Right cardiac atrium (tissue), 5 donors: ENCODE measurements around the gene PLEKHN1. TPM values are rescaled to one million over a fixed set of nuclear protein-coding genes. Genes with fewer than 3 reads are reported as not detected.
A peak's percentile ranks its signal among the peaks of the same experiment; 100 is the strongest.
"Not testable (repeated sequence)": the region's sequence is repeated elsewhere in the genome, so short reads cannot be mapped to it uniquely, and the experiment has no call there.

Experiments
- ATAC-seq, 2 donors: fragments of 200-7000 bp; cut with Tn5 transposase; one replicate each; pipeline versions ENCODE4 v1.8.0 to v1.9.1; 2020; ENCODE audit warnings: moderate library complexity in 2 of 2, mild to moderate bottlenecking in 1 of 2
- DNase-seq, 3 donors: peaks; one replicate each; pipeline ENCODE4 v3.0.0-alpha.2; 2020
- H3K27ac ChIP-seq: one replicate; pipeline ENCODE4 v1.5.1; 2013; ENCODE audit warnings: mild to moderate bottlenecking, low read length, control low read depth, moderate library complexity
- H3K27me3 ChIP-seq: one replicate; pipeline ENCODE4 v1.6.1; 2013; ENCODE audit not compliant: control insufficient read depth, insufficient read depth
- H3K4me1 ChIP-seq: one replicate; pipeline ENCODE4 v1.6.1; 2013; ENCODE audit warnings: low read length; ENCODE audit not compliant: control insufficient read depth, insufficient read depth
- H3K4me3 ChIP-seq: one replicate; pipeline ENCODE4 v1.5.1; 2013; ENCODE audit warnings: low read length, control low read depth
- H3K9me3 ChIP-seq: one replicate; pipeline ENCODE4 v1.6.1; 2013; ENCODE audit warnings: low read length; ENCODE audit not compliant: control insufficient read depth
- WGBS: extraction: QIAGEN DNeasy Blood & Tissue Kit; methylation state at CpG from one replicate; pipeline ENCODE4 v1.1.7; 2013; 5-methylcytosine and 5-hydroxymethylcytosine counted together
- intact Hi-C, 4 donors: fragments of 100-400 bp; cut with DNase I; formaldehyde crosslinking; loops; one replicate each; pipeline versions ENCODE4 v1.11.0 to v1.14.0; 2022 to 2023
- polyA plus RNA-seq: library from polyadenylated mRNA; stranded (reverse); fragments of 200-250 nt; gene quantifications from one replicate; pipeline ENCODE4 v1.2.3, GENCODE V29; 2013
- total RNA-seq, 4 donors: library from RNA; stranded (reverse); fragmentation: NEBNext Ultra II Directional; extraction: Animal tissue kit (Norgen Biotek cat#: 25700); gene quantifications; one replicate each; pipeline ENCODE4 v1.2.1, GENCODE V29; 2021
- donor health status: healthy with polysubstance abuse.
- donor health status: DM: no; HTN: yes; CAD: no.
- donor health status: DM: no; HTN: no; CAD: no.
- donor health status: DM: no; HTN: yes; CAD: no; lungs with severe emphysema.
- donor health status: DM: yes; HTN: yes; CAD: no.

PLEKHN1 gene
- total and polyA plus RNA-seq, 5 donors: 0.14 to 0.41 TPM; not detected in 3

DNA sequence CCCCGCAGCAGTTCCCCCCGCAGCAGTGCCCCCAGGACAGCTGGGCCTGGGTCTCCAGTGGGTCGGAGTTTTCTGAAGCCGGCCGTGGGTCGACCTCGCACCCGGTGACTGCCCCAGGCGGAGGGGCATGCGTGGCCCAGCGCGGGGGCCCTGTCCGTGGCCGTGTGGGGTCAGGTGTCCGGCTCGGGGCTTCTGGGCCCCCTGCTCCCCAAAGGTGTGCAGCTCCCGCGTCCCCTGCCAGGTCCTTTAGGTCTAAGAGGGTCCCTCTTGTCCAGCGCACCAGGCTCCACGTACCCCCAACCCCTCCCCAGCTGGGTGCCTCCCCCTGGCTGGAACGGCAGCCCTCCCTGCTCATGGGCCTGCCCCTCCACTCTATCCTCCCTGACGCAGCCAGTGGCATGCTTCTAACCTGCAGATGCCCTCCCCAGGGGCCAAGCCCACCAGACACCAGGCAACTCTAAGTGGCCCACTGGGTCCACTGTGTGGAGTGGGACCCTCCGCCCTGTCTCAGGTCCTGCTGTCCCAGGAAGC, 39.6 kb downstream of the PLEKHN1 start:
- no peaks in the 10 kb centered on the region for H3K27me3 ChIP-seq
- DNase-seq: peak in 1 of 3 donors; percentile 19
- intact Hi-C loops: no loop called here
- no peak overlapping the region for H3K4me3 ChIP-seq
- no peaks in the 10 kb centered on the region for H3K9me3 ChIP-seq
- 54% methylated on average over 23 of the region's 23 CpGs for WGBS
- no peak for ATAC-seq
- H3K27ac ChIP-seq: no peak overlapping the region
- peaks cover 8% of the 10 kb centered on the region for H3K4me1 ChIP-seq

GRCh38 chr1:1006305-1007159, 40.2 kb downstream of the PLEKHN1 start:
- no peak overlapping the region for H3K4me3 ChIP-seq
- 79% methylated on average over 37 of the region's 37 CpGs for WGBS
- H3K4me1 ChIP-seq: peaks cover 8% of the 10 kb centered on the region
- no peak overlapping the region for H3K27ac ChIP-seq
- peak in 1 of 3 donors; percentile 43 for DNase-seq
- no peak for ATAC-seq
- H3K9me3 ChIP-seq: no peaks in the 10 kb centered on the region
- intact Hi-C loops: no loop called here
- H3K27me3 ChIP-seq: no peaks in the 10 kb centered on the region

- intact Hi-C loops: not testable (repeated sequence)
These were observed 43.8 kb downstream of the PLEKHN1 start for GRCh38 chr1:1010131-1010530.

GRCh38 chr1:1011396-1011949, 45.2 kb downstream of the PLEKHN1 start:
- intact Hi-C loops: no loop called here

More at GRCh38 chr1:1010131-1010530, 43.8 kb downstream of the PLEKHN1 start:
- ATAC-seq, H3K4me3 ChIP-seq, DNase-seq, H3K4me1 ChIP-seq, H3K9me3 ChIP-seq, H3K27me3 ChIP-seq, H3K27ac ChIP-seq: not testable (repeated sequence)
- WGBS: 90% methylated on average over 8 of the region's 8 CpGs

GRCh38 chr1:1012736-1013104, 46.4 kb downstream of the PLEKHN1 start:
- ATAC-seq, intact Hi-C loops, H3K9me3 ChIP-seq, H3K27me3 ChIP-seq, H3K4me1 ChIP-seq: not testable (repeated sequence)
- Histone ChIP-seq H3K4me3 (peak overlapping the region; percentile 78), H3K27ac (peak overlapping the region; percentile 85)
- peak in 1 of 3 donors; percentile 25 for DNase-seq
- 59% methylated on average over 13 of the region's 13 CpGs for WGBS

More at GRCh38 chr1:1011396-1011949, 45.2 kb downstream of the PLEKHN1 start:
- Histone ChIP-seq H3K27ac (no peak overlapping the region), H3K9me3 (no peaks in the 10 kb centered on the region), H3K4me3 (no peak overlapping the region), H3K27me3 (no peaks in the 10 kb centered on the region), H3K4me1 (no peaks in the 10 kb centered on the region)
- ATAC-seq: no peak
- peak in 2 of 3 donors; percentile 21 to 39 for DNase-seq
- WGBS: 80% methylated on average over 14 of the region's 14 CpGs

DNA sequence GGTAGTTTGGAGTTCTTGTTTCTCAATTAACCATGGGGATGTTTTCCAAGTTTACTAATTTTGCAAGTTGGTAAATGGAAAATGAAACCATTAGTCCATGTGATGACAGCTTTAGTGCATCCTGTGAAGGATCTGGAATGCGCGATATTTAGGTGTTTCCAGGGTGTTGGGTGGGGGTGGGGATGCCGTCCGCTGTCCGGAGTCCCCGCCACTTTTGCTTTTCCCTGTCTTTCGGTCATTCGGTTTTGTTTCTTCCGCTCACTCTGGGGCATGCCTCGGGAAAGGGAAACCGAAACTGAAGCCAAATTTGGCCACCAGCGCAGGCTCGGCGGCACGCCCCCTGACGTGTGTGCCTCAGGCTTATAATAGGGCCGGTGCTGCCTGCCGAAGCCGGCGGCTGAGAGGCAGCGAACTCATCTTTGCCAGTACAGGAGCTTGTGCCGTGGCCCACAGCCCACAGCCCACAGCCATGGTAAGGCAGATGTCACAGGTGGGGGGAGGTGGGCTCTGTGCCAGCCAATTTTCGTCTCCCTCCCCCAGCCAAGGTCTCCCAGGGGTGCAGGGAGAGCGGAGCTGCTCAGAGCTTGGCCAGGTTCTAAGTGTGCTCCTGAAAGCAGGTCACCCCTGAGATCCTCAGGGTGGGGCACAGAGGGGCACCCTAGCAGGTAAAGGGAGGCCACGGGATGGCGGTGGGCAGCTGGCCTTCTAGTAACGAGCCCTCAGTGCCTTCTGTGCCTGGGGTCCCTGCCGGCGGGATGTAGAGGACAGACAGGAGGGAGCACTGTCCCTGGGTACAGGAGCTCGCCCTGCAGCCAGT, 47.0 kb downstream of the PLEKHN1 start, which contains the start of gene ISG15:
Gene ISG15, plus strand, starts transcription at position 393 of the 817 bp plus-strand sequence. Its CDS starts 77 bp downstream, at position 470.
- no peaks in the 10 kb centered on the region for H3K27me3 ChIP-seq
- DNase-seq (peak; percentile 92 to 98 (median 95)), ATAC-seq (peak; percentile 93)
- WGBS: 4% methylated on average over 30 of the region's 30 CpGs
- intact Hi-C loops: no loop called here
- H3K27ac ChIP-seq: peak within 1 kb of the TSS; percentile 93
- H3K4me1 ChIP-seq: no peaks in the 10 kb centered on the region
- no peaks in the 10 kb centered on the region for H3K9me3 ChIP-seq
- H3K4me3 ChIP-seq: peak within 1 kb of the TSS; percentile 78

GRCh38 chr1:1013922-1014648, 47.8 kb downstream of the PLEKHN1 start:
- WGBS: 51% methylated on average over 41 of the region's 41 CpGs

DNA sequence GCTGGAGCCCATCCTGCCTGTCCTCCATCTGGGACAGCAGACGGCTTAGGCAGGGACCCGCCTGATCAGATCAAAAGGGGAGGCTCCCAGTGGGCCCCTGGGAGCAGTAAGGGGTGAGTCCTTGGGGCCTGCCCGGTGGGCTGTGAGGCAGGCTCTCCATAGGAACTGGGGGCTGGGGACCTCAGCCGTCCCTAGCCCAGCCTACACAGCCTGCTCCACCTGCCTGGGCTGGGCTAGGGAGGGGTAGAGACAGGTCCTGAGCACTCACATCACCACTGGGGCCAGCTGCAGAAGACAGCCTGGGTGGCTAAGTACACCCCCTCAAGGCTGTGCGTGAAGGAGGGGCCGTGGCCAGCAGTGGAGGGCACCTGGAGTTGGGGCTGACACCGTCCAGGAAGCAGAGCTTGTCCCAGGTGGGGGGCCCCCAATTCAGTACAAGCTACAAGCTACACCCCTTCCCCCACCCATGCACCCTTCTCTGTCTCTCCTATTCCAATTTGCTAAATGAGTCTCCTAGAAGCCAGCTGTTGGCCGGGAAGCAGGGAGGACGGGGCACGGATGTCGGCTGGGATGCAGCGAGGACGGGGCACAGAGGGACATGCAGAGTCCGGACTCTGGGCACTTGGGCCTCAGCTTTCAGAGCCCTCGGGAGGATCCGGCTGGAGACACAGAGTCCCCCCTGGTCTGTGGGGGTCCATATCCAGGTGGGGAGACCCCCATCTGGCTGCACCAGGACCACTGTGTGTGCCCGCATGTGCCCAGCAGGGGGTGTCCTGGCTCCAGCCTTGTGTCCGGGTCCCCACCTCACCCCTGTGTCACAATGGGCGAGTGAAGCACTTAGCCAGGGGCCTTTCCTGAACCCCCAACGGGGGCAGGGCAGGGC, 48.8 kb downstream of the PLEKHN1 start:
- intact Hi-C loops: no loop called here
- H3K27ac ChIP-seq: no peak overlapping the region
- H3K4me3 ChIP-seq: no peak overlapping the region
- no peaks in the 10 kb centered on the region for H3K27me3 ChIP-seq
- DNase-seq (peak; percentile 39 to 65 (median 48)), ATAC-seq (no peak)
- H3K4me1 ChIP-seq: no peaks in the 10 kb centered on the region
- 76% methylated on average over 20 of the region's 20 CpGs for WGBS
- no peaks in the 10 kb centered on the region for H3K9me3 ChIP-seq

More at GRCh38 chr1:1013922-1014648, 47.8 kb downstream of the PLEKHN1 start:
- Histone ChIP-seq H3K4me1 (no peaks in the 10 kb centered on the region), H3K9me3 (no peaks in the 10 kb centered on the region), H3K27me3 (no peaks in the 10 kb centered on the region), H3K27ac (peak overlapping the region; percentile 93), H3K4me3 (peak overlapping the region; percentile 78)
- peak; percentile 26 to 67 for ATAC-seq
- intact Hi-C loops: no loop called here
- peak in 2 of 3 donors; percentile 71 to 74 for DNase-seq

DNA sequence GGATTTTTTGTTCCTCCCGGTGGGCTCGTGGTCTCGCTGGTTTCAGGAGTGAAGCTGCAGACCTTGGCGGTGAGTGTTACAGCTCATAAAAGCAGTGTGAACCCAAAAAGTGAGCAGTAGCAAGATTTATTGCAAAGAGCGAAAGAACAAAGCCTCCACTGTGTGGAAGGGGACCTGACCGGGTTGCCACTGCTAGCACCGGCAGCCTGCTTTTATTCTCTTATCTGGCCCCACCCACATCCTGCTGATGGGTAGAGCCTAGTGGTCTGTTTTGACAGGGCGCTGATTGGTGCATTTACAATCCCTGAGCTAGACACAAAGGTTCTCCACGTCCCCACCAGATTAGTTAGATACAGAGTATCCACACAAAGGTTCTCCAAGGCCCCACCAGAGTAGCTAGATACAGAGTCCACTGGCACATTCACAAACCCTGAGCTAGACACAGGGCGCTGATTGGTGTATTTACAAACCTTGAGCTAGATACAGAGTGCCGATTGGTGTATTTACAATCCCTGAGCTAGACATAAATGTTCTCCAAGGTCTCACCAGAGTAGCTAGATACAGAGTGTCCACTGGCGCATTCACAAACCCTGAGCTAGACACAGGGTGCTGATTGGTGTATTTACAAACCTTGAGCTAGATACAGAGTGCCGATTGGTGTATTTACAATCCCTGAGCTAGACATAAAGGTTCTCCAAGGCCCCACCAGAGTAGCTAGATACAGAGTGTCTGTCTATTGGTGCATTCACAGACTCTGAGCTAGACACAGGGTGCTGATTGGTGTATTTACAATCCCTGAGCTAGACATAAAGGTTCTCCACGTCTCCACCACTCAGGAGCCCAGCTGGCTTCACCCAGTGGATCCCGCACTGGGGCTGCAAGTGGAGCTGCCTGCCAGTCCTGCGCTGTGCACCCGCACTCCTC, 51.4 kb downstream of the PLEKHN1 start:
- ATAC-seq, H3K27me3 ChIP-seq, intact Hi-C loops, H3K9me3 ChIP-seq, H3K27ac ChIP-seq, DNase-seq, H3K4me3 ChIP-seq, H3K4me1 ChIP-seq: not testable (repeated sequence)
- WGBS: 83% methylated on average over 17 of the region's 17 CpGs
